Non-pigmented ciliary epithelial cell (primary cell): ENCODE results near the gene RAD50.
"Not testable (repeated sequence)": the region's sequence is repeated elsewhere in the genome, so short reads cannot be mapped to it uniquely, and the experiment has no call there.

ENCODE experiments used
- DNase-seq: peaks from one replicate; pipeline ENCODE4 v3.0.0-alpha.2; 2010; ENCODE audit warnings: low read depth

Gene RAD50

DNA sequence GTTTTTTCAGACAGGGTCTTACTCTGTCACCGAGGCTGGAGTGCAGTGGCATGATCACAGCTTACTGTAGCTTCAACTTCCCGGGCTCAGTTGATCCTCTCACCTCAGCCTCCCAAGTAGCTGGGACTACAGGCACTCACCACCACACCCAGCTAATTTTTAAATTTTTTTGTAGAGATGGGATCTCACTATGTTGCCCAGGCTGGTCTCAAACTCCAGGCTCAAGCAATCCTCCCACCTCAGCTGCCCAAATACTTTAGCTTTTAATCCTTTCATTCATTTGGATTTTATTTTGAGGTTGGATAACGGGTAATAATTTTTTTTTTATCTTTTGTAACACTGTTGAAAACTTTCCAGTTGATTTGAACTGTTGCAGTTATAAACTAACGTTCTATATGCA, 76.8 kb downstream of the RAD50 start:
- not testable (repeated sequence) for DNase-seq

- no peak for DNase-seq
These were observed 79.1 kb downstream of the RAD50 start for GRCh38 chr5:132635873-132636272.

GRCh38 chr5:132637241-132637640, 80.5 kb downstream of the RAD50 start:
- no peak for DNase-seq

DNA sequence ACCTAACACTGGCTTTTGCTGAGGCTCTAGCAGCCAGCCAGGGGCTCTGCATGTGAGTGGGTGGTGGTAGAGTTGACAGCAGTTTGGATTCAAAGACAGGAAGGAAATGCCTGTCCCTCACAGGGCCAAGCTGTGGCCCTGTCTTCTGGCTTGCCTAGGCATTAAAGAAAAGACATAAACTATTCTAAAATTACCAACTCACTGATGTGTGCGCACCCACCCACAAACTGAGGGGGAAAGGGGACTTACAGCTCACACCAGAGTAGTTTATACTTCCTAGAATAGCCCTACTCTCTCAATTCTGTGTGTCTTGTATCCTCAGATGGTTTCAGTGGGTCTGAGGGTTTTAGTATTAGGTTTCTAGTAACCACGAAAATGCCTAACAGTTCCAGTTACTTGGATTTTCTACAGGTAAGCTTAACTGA, 82.9 kb downstream of the RAD50 start:
- no peak for DNase-seq

GRCh38 chr5:132640613-132641012, 83.8 kb downstream of the RAD50 start:
- no peak for DNase-seq

DNA sequence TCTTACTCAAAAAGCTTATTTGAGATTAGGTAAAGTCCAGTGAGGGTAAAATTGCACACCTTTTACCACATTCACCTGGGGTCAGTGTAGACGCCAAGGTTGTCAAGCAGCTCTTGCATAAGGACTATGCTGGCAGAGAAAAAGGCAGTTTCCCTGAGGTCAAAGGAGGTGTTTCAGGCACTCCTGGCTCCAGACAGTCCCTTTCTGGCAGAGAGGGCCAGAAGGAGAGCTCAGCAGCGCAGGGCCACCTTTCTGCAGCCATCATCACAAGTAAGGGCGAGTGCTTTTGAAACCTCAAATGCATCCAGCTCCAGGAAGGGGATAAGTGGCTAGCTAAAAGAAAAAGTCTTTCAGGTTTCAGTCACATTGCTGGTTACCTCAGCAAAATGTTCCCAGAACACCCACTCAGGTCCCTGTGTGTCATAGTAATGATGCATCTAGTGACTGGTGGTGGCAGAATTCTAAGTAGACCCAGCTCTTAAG, 84.5 kb downstream of the RAD50 start:
- no peak for DNase-seq

DNA sequence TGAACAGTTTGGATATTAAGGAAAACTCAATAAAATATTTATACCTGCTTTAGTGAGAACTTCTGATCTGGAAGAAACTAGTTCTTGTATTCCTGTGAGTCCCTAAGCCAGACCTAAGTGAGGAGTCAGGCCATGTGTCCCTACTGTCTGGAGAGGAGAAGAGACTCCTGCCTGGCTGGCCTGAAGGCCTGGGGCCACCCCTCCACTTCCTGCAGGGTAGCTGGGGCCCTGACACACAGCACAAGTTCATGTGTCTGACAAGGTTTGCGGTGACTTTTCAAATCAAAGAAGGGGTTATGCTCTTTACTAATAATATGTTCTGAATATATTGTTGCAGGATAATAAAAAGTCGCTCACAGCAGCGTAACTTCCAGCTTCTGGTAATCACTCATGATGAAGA, 85.1 kb downstream of the RAD50 start:
- DNase-seq: no peak

- no peak for DNase-seq
These were observed 87.4 kb downstream of the RAD50 start for GRCh38 chr5:132644177-132644576.

- DNase-seq: no peak
These were observed 89.9 kb downstream of the RAD50 start for GRCh38 chr5:132646583-132647266.

DNA sequence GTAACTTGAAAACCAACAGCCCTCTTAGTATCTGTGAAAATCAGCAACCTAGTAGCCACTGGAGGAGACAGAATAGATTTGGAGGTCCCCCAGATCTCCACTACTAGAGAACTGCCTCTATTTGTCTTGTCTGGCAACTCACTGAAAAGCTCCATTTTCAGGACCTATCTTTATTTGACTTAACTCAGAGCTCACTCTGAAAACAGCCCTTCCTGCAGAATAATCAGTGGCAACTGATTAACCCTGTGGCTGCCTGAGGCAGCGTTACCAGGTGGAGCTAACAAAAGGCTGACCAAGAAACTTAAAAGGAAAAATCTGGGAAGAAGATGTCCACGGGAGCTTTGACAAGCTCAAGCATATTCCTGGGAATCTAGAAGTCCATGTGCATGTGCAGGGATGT, 90.7 kb downstream of the RAD50 start:
- DNase-seq: no peak

DNA sequence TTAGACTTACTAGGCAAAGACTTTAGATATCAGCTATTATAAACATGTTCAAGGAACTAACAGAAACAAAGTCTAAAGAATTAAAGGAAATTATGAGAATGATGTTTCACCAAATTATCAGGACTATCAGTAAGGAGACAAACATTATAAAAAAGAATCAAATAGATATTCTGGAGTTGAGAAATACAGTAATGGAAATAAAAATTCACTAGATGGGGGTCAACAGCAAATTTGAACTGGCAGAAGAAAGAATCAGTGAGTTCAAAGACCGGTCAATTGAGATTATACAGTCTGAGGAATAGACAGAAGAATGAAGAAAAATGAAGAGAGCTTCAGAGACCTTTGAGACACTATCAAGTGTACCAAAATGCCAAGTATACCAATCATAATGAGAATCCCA, 91.6 kb downstream of the RAD50 start:
- DNase-seq: no peak

DNA sequence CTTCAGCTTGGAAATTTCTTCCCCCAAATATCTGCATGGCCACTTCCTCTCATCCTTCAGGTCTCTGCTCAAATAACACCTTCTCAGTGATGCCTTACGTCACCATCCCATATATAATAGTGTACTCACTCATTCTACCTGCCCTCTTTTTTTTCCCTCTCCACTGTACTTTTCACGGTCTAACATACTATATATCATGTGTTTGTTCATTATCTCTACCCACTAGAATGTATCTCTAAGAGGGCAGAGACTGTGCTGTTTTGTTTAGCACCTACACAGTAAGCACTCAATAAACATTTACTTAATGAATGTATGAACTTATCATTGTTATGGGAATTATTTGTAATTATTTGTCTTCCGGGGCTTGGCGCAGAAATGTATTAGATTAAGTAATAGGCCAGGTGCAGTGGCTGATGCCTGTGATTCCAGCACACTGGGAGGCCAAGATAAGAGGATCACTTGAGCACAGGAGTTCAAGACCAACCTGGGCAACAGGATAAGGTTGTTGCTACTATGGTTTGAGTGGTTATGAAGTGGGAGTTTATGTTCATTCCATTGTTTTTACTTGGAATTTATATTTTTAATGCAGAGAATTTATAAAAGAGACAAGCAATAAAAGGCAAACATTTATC, 95.2 kb downstream of the RAD50 start:
- no peak for DNase-seq

DNA sequence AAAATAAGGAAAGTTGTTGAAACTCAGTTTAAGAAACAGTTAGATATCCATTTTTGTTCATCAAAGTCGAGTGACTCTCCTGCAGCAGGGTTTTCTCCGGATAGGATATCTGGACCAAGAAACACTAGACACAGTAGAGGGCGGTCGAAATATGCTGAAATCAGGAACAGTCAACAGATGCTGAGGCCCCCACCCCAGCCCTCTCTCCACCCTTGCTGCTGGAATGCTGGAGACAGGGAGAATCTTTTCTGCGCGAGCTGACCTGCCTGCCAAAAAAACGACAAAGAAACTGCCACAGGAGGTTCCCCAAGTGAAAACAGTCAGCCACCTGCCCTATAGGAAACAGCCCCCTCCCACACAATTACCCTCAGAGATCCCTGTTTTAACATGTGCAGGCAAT, 96.9 kb downstream of the RAD50 start:
- no peak for DNase-seq

GRCh38 chr5:132655821-132656773, 99.3 kb downstream of the RAD50 start:
- no peak for DNase-seq

GRCh38 chr5:132656774-132657355, 100.1 kb downstream of the RAD50 start:
- DNase-seq: no peak

GRCh38 chr5:132657676-132658380, 101.1 kb downstream of the RAD50 start, which contains the start of gene IL13:
Gene IL13, plus strand, starts transcription at chr5:132658173. Its CDS starts 14 bp downstream, at chr5:132658187.
- no peak for DNase-seq

- no peak for DNase-seq
These were observed 101.9 kb downstream of the RAD50 start for GRCh38 chr5:132658381-132659302.

DNA sequence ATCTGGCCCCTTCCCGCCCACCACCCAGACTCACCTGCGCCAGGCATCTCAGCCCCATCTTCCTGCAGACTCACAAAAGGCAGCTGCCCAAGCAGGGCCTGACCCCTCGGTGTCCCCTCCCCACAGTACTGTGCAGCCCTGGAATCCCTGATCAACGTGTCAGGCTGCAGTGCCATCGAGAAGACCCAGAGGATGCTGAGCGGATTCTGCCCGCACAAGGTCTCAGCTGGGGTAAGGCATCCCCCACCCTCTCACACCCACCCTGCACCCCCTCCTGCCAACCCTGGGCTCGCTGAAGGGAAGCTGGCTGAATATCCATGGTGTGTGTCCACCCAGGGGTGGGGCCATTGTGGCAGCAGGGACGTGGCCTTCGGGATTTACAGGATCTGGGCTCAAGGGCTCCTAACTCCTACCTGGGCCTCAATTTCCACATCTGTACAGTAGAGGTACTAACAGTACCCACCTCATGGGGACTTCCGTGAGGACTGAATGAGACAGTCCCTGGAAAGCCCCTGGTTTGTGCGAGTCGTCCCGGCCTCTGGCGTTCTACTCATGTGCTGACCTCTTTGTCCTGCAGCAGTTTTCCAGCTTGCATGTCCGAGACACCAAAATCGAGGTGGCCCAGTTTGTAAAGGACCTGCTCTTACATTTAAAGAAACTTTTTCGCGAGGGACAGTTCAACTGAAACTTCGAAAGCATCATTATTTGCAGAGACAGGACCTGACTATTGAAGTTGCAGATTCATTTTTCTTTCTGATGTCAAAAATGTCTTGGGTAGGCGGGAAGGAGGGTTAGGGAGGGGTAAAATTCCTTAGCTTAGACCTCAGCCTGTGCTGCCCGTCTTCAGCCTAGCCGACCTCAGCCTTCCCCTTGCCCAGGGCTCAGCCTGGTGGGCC, 103.1 kb downstream of the RAD50 start:
- DNase-seq: no peak
